Ammon's horn (tissue), 1 donor: ENCODE results near the gene PRIM2.
"Not testable (repeated sequence)": the region's sequence is repeated elsewhere in the genome, so short reads cannot be mapped to it uniquely, and the experiment has no call there.

Experiments
- DNase-seq: peaks from one replicate; pipeline ENCODE4 v3.0.0-alpha.2; 2016; ENCODE audit warnings: low spot score

Gene PRIM2

GRCh38 chr6:57365076-57365583 is 47.7 kb downstream of the PRIM2 start:
- DNase-seq, result not testable (repeated sequence)

- not testable (repeated sequence) for DNase-seq
These were observed 51.7 kb downstream of the PRIM2 start for GRCh38 chr6:57368965-57369731.

GRCh38 chr6:57371779-57372178 is 54.3 kb downstream of the PRIM2 start:
- not testable (repeated sequence) for DNase-seq

GRCh38 chr6:57374764-57375163 is 57.3 kb downstream of the PRIM2 start:
- DNase-seq, result not testable (repeated sequence)

GRCh38 chr6:57376083-57376482 is 58.7 kb downstream of the PRIM2 start:
- not testable (repeated sequence) for DNase-seq

GRCh38 chr6:57389038-57389592 is 71.7 kb downstream of the PRIM2 start:
- DNase-seq, result not testable (repeated sequence)

GRCh38 chr6:57390818-57391217 is 73.4 kb downstream of the PRIM2 start:
- not testable (repeated sequence) for DNase-seq

GRCh38 chr6:57392047-57392446 is 74.6 kb downstream of the PRIM2 start:
- DNase-seq, result not testable (repeated sequence)

GRCh38 chr6:57419341-57419740 is 101.9 kb downstream of the PRIM2 start:
- not testable (repeated sequence) for DNase-seq

- no peak for DNase-seq
These were observed 104.1 kb downstream of the PRIM2 start for GRCh38 chr6:57421503-57421902.

GRCh38 chr6:57423468-57423867 is 106.0 kb downstream of the PRIM2 start:
- no peak for DNase-seq

- not testable (repeated sequence) for DNase-seq
These were observed 114.3 kb downstream of the PRIM2 start for GRCh38 chr6:57431742-57432141.

- no peak for DNase-seq
These were observed 114.7 kb downstream of the PRIM2 start for GRCh38 chr6:57432157-57432556.

GRCh38 chr6:57432919-57433684 is 115.7 kb downstream of the PRIM2 start:
- DNase-seq, result no peak

- not testable (repeated sequence) for DNase-seq
These were observed 116.4 kb downstream of the PRIM2 start for GRCh38 chr6:57433790-57434189.

- DNase-seq, result no peak
These were observed 117.5 kb downstream of the PRIM2 start for GRCh38 chr6:57434944-57435343.

- no peak for DNase-seq
These were observed 118.2 kb downstream of the PRIM2 start for GRCh38 chr6:57435475-57436160.

GRCh38 chr6:57440735-57441134 is 123.3 kb downstream of the PRIM2 start:
- not testable (repeated sequence) for DNase-seq

- DNase-seq, result not testable (repeated sequence)
These were observed 124.7 kb downstream of the PRIM2 start for GRCh38 chr6:57442133-57442532.

- DNase-seq, result not testable (repeated sequence)
These were observed 125.8 kb downstream of the PRIM2 start for GRCh38 chr6:57443181-57443580.

- DNase-seq, result not testable (repeated sequence)
These were observed 127.4 kb downstream of the PRIM2 start for GRCh38 chr6:57444787-57445186.

GRCh38 chr6:57445379-57445778 is 127.9 kb downstream of the PRIM2 start:
- not testable (repeated sequence) for DNase-seq
